GM12892 (cell line): ENCODE results near the gene LDB1.

Experiments
- POLR2A ChIP-seq: IDR thresholded peaks from 2 replicates; pipeline ENCODE4 v1.6.1; 2011; ENCODE audit warnings: low read depth, low read length, control low read depth
- POLR2AphosphoS5 ChIP-seq: IDR thresholded peaks from 2 replicates; pipeline ENCODE4 v1.6.1; 2011; ENCODE audit warnings: low read depth, low read length, control low read depth
- TAF1 ChIP-seq: IDR thresholded peaks from 2 replicates; pipeline ENCODE4 v1.6.1; 2011; ENCODE audit warnings: low read depth, mild to moderate bottlenecking, control low read depth, low read length, borderline replicate concordance

- no peak for TF ChIP-seq POLR2A
- no peak for TF ChIP-seq TAF1
- TF ChIP-seq POLR2AphosphoS5 = no peak
Measured at GRCh38 chr10:102064503-102064867, 55.7 kb downstream of the LDB1 start.
